ENCODE measurements around the gene NOP53. TPM values are rescaled to one million over a fixed set of nuclear protein-coding genes. Genes with fewer than 3 reads are reported as not detected.

Gene NOP53
- total and polyA plus RNA-seq, 2 of the 4 experiments (the other 2 are of a cell fraction) = 59.5 to 83.2 TPM

GRCh38 chr19:47703301-47703700 is 42.0 kb upstream of the NOP53 start:
- Histone ChIP-seq H4K8ac (ENCODE audit: low read depth in 2 of 2, low read length in 2 of 2) (peak overlapping the region in 1 of 2 experiments; percentile 30; a peak in 1 of 4 replicates), H3K9me3 (ENCODE audit: control insufficient read depth, insufficient read depth, low read length) (peaks cover 4% of the 10 kb centered on the region; the same call in 1 of the 2 replicates), H2BK15ac (ENCODE audit: low read depth, low read length) (0 out of 3 replicates have a peak overlapping the region, but pooled peaks have one; percentile 52), H3K18ac (ENCODE audit: low read depth, low read length) (peak overlapping the region; percentile 75), H3K23ac (ENCODE audit: low read depth, low read length) (no peak overlapping the region), H3K27ac (ENCODE audit: insufficient read depth, low read length) (peak overlapping the region; percentile 43; the same call in 1 of the 2 replicates), H2BK20ac (ENCODE audit: low read depth, low read length) (peak overlapping the region; percentile 6; the same call in 1 of the 2 replicates), H4K5ac (ENCODE audit: low read depth, low read length) (peak overlapping the region; percentile 71), H2AK9ac (replicated peaks; ENCODE audit: low read depth, low read length, poor library complexity) (no peak overlapping the region), H3K9me1 (ENCODE audit: insufficient read depth, low read length) (peaks cover 4% of the 10 kb centered on the region), H3K4me3 (ENCODE audit: insufficient read depth, low read depth, low read length) (no peak overlapping the region), H2AK5ac (ENCODE audit: low read depth, low read length) (peak overlapping the region; percentile 78), H3K36me3 (ENCODE audit: control insufficient read depth, insufficient read depth, low read length) (peaks cover 34% of the 10 kb centered on the region; the same call in 1 of the 2 replicates), H3K9ac (ENCODE audit: low read depth, low read length) (no peak overlapping the region), H3K4me2 (ENCODE audit: low read depth, low read length) (no peak overlapping the region), H3K27me3 (ENCODE audit: control insufficient read depth, insufficient read depth, low read length) (no peaks in the 10 kb centered on the region), H3K14ac (replicated peaks; ENCODE audit: low read depth, low read length) (no peak overlapping the region), H3K4me1 (ENCODE audit: control insufficient read depth, insufficient read depth, low read length) (peaks cover 5% of the 10 kb centered on the region), H2AFZ (replicated peaks; ENCODE audit: low read length, poor library complexity) (no peak overlapping the region), H2BK5ac (ENCODE audit: low read depth, low read length, poor library complexity, severe bottlenecking) (peak overlapping the region; percentile 70), H3K79me1 (ENCODE audit: low read depth in 1 of 2, low read length in 2 of 2) (peaks cover 0 to 16% of the 10 kb centered on the region in 2 experiments; a peak in 2 of 4 replicates), H3K4ac (ENCODE audit: low read depth, low read length) (peak overlapping the region; percentile 15), H3K56ac (ENCODE audit: extremely low read depth, insufficient read depth, low read length) (no peak overlapping the region; the same call in 1 of the 2 replicates), H4K20me1 (ENCODE audit: insufficient read depth, low read length) (peaks cover 41% of the 10 kb centered on the region), H4K91ac (ENCODE audit: insufficient read depth, low read depth, low read length) (peak overlapping the region; percentile 66), H2BK120ac (ENCODE audit: low read depth, low read length) (peak overlapping the region; percentile 37)
- DNase-seq (no peak), ATAC-seq (ENCODE audit: low read depth) (no peak)
- POLR2A ChIA-PET (ENCODE audit: unreplicated experiment) = no interaction called here
- BruUV-seq (replicated peaks) = no TSS peak
- dilution Hi-C loops (cut with HindIII; ENCODE audit: low sequenced_read_pairs, unreplicated experiment) = no loop called here
- in situ Hi-C loops (cut with MboI; ENCODE audit: low sequenced_read_pairs) = loop anchor here (25.0 kb wide), 1 partner anchor 416 kb away; no protein-coding TSS in a partner anchor
- 100% methylated on average over 3 of the region's 5 CpGs; no CpG with 5 or more reads in 1 of the 2 experiments for WGBS, 2 experiments (ENCODE audit: extremely low coverage in 2 of 2, insufficient read length in 1 of 2)
- no peak for TF ChIP-seq CTCF (conservative IDR thresholded peaks at IDR 0.05; ENCODE audit: low read depth, low read length)
- TF ChIP-seq MXI1 (IDR thresholded peaks at IDR 0.05; ENCODE audit: borderline replicate concordance, low read depth, low read length) = no peak
- TF ChIP-seq BHLHE40 (IDR thresholded peaks at IDR 0.05; ENCODE audit: low read depth, low read length) = no peak
- TF ChIP-seq RAD21 (IDR thresholded peaks at IDR 0.05; ENCODE audit: low read length) = no peak
- TF ChIP-seq FOS (IDR thresholded peaks at IDR 0.05; ENCODE audit: low read depth, low read length) = no peak
- TF ChIP-seq USF2 (IDR thresholded peaks at IDR 0.05; ENCODE audit: low read depth, low read length) = no peak
- TF ChIP-seq RCOR1 (IDR thresholded peaks at IDR 0.05; ENCODE audit: insufficient replicate concordance, low read length) = no peak
- no peak for TF ChIP-seq CHD1 (IDR thresholded peaks at IDR 0.05; ENCODE audit: low read depth, low read length)
- TF ChIP-seq MAFK (IDR thresholded peaks at IDR 0.05; ENCODE audit: low read depth, low read length) = no peak
- no peak for TF ChIP-seq NFE2L2 (IDR thresholded peaks at IDR 0.05; ENCODE audit: low read depth, low read length)
- no peak for TF ChIP-seq SMC3 (IDR thresholded peaks at IDR 0.05; ENCODE audit: low read depth, low read length)
- TF ChIP-seq CEBPB (IDR thresholded peaks at IDR 0.05; ENCODE audit: low read depth, low read length) = no peak
- no peak for TF ChIP-seq ELK1 (IDR thresholded peaks at IDR 0.05; ENCODE audit: borderline replicate concordance, low read depth, low read length)
- TF ChIP-seq MAZ (IDR thresholded peaks at IDR 0.05; ENCODE audit: borderline replicate concordance, low read depth, low read length) = no peak
- TF ChIP-seq RFX5 (IDR thresholded peaks at IDR 0.05; ENCODE audit: low read depth, low read length) = no peak
- TF ChIP-seq POLR2A (IDR thresholded peaks at IDR 0.05; ENCODE audit: low read depth, low read length) = no peak
- intact Hi-C loops (cut with micrococcal nuclease) = no loop called here
- CTCF ChIA-PET = interaction anchor here (0.6 to 1.6 kb wide), 4 partner anchors 9 to 267 kb away, joined by 3 to 8 read pairs (median 4); partner anchors contain the start of gene EHD2

Measured in IMR-90 (cell line).